GM12891 (cell line): ENCODE measurements around the gene ALKAL2.

Experiments
- DNase-seq: peaks from one replicate; pipeline ENCODE4 v3.0.0; 2011; ENCODE audit warnings: low spot score; ENCODE audit not compliant: insufficient read length
- FAIRE-seq: peaks from 2 replicates; lab custom pipeline; 2011; peaks lifted over from hg19 to GRCh38; lab: Jason Lieb, UNC
- PAX5 ChIP-seq: IDR thresholded peaks from 2 replicates; pipeline ENCODE4 v1.6.1; 2011; ENCODE audit warnings: low read length, moderate library complexity, mild to moderate bottlenecking; ENCODE audit not compliant: insufficient read depth, severe bottlenecking
- POLR2A ChIP-seq: IDR thresholded peaks from 2 replicates; pipeline ENCODE4 v1.6.1; 2011; ENCODE audit warnings: low read depth, low read length, control low read depth
- POLR2AphosphoS5 ChIP-seq: IDR thresholded peaks from 2 replicates; pipeline ENCODE4 v1.6.1; 2011; ENCODE audit warnings: low read depth, low read length, control low read depth
- POU2F2 ChIP-seq: IDR thresholded peaks from 2 replicates; pipeline ENCODE4 v1.6.1; 2011; ENCODE audit warnings: low read depth, mild to moderate bottlenecking, control low read depth, low read length, moderate library complexity
- SPI1 ChIP-seq: IDR thresholded peaks from 2 replicates; pipeline ENCODE4 v1.6.1; 2011; ENCODE audit warnings: low read depth, low read length, control low read depth
- TAF1 ChIP-seq: IDR thresholded peaks from 2 replicates; pipeline ENCODE4 v1.6.1; 2011; ENCODE audit warnings: low read depth, low read length, control low read depth

Gene ALKAL2

GRCh38 chr2:254241-254640, 33.6 kb downstream of the ALKAL2 start:
- no peak for FAIRE-seq
- no peak for TF ChIP-seq PAX5
- TF ChIP-seq SPI1: no peak
- TF ChIP-seq POLR2A: no peak
- no peak for TF ChIP-seq POU2F2
- no peak for TF ChIP-seq POLR2AphosphoS5
- no peak for DNase-seq

- FAIRE-seq (no peak), DNase-seq (no peak)
- TF ChIP-seq POLR2AphosphoS5 (no peak), PAX5 (no peak), SPI1 (no peak), POU2F2 (no peak), TAF1 (no peak), POLR2A (no peak)
Measured at GRCh38 chr2:253202-253638, 34.7 kb downstream of the ALKAL2 start.

- FAIRE-seq (no peak), DNase-seq (no peak)
- TF ChIP-seq POU2F2 (no peak), PAX5 (no peak), POLR2A (no peak), POLR2AphosphoS5 (no peak), TAF1 (no peak), SPI1 (no peak)
Measured at GRCh38 chr2:252001-252602, 35.8 kb downstream of the ALKAL2 start.

GRCh38 chr2:249538-250042, 38.3 kb downstream of the ALKAL2 start:
- FAIRE-seq (no peak), DNase-seq (no peak)
- TF ChIP-seq POU2F2: no peak
- TF ChIP-seq PAX5: no peak
- TF ChIP-seq POLR2A: no peak
- no peak for TF ChIP-seq POLR2AphosphoS5
- TF ChIP-seq TAF1: no peak
- TF ChIP-seq SPI1: no peak

DNA sequence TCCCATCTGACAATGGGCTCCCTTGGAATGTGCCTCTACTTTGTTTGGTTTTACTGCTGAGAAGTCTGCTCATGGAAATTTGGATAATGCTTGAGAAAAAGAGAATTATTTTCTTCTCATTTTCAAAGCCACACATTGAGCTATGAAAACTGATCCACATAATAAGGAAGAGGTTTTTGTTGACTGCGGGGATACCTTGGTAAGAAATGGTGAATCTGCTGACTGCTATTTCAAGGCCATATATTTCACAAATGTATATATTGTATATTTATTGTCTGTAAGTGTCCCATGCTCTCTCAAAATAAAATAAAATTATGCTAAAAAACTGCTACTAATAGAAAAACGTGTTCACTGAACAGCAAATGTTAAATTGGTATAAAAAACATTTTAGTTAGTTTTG, 39.2 kb downstream of the ALKAL2 start:
- DNase-seq: no peak
- no peak for TF ChIP-seq PAX5
- TF ChIP-seq SPI1: no peak
- TF ChIP-seq POLR2AphosphoS5: no peak
- TF ChIP-seq TAF1: no peak
- TF ChIP-seq POLR2A: no peak
- no peak for TF ChIP-seq POU2F2
- no peak for FAIRE-seq

GRCh38 chr2:246489-247144, 41.3 kb downstream of the ALKAL2 start:
- DNase-seq: no peak
- peak; percentile 85 for FAIRE-seq

GRCh38 chr2:244547-244946, 43.3 kb downstream of the ALKAL2 start:
- DNase-seq (no peak), FAIRE-seq (no peak)
- no peak for TF ChIP-seq POU2F2
- TF ChIP-seq TAF1: no peak
- TF ChIP-seq POLR2AphosphoS5: no peak
- no peak for TF ChIP-seq PAX5
- no peak for TF ChIP-seq SPI1
- TF ChIP-seq POLR2A: no peak

More at GRCh38 chr2:246489-247144, 41.3 kb downstream of the ALKAL2 start:
- TF ChIP-seq SPI1 (peak; percentile 16; the same call in 1 of the 2 replicates), POLR2AphosphoS5 (no peak)

DNA sequence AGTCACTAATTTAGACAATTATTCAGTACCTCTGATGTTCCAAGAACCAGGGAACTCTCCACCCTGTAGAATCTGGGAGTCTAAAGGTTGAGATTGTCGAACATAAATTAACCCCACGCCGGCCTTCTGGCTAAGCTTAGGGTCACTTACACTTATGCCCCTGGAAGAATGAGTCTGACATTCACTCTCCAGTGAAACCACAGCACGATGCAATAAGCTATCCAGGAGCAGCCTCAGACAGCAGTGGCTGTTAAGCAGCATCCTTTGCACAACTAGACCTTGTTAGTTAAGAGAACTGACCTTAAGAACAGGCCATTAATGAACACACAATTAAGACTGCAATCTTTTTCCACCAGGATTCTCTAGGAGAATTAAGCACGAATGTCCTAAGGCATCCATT, 49.0 kb downstream of the ALKAL2 start:
- FAIRE-seq: no peak
- TF ChIP-seq POLR2A (no peak), SPI1 (no peak), POU2F2 (no peak), TAF1 (no peak), POLR2AphosphoS5 (no peak), PAX5 (no peak)
- no peak for DNase-seq

DNA sequence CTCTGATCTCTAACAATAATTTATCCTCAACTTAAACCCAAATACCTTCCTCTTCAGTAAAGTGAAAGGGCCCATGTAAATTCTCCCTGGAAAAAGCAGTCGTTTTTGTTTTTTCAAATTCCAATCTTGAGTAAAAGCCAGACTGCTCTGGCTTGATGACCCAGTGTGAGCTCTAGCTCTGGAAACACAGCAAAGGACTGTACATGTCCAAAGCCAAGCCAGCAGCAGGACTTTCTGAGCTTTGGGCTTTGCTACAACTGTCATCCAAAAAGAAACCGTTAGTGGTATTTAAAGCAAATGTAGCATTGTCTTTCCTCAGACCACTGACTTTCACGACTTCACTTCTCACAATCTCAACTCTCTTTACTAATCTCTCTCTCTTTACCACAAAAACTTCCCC, 49.5 kb downstream of the ALKAL2 start:
- DNase-seq (no peak), FAIRE-seq (no peak)
- TF ChIP-seq POLR2A (no peak), SPI1 (no peak), POU2F2 (no peak), TAF1 (no peak), POLR2AphosphoS5 (no peak), PAX5 (no peak)

DNA sequence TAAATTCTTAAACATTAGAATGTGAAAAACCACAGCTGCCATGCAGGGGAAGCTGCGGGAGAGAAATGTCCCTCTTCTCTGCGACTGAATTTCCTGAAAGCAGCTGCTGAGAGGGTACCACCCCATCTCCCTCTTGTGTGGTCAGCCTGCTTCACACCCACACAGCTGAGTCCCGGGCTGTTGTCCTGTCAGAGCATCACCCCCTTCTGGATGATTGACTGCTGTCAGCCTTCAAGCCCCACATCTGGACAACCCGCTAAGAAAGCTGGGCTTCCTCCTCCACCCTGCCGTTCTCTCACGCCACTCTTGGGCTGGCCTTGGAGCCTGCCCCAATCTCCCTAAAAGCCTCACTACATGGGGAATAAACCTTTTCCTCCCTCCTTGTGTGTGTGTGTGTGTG, 50.0 kb downstream of the ALKAL2 start:
- FAIRE-seq: no peak
- no peak for DNase-seq
- TF ChIP-seq POU2F2 (no peak), POLR2A (no peak), POLR2AphosphoS5 (no peak), PAX5 (no peak), TAF1 (no peak), SPI1 (no peak)
